K562 (cell line): ENCODE measurements around the gene ST3GAL3. TPM values are rescaled to one million over a fixed set of nuclear protein-coding genes. Genes with fewer than 3 reads are reported as not detected.

ENCODE experiments used
- ATAC-seq: fragments of 200-7000 bp; cut with Tn5 transposase; 3 replicates; pipeline ENCODE4 v1.9.1; 2020; ENCODE audit warnings: moderate library complexity
- BruUV-seq: library from RNA; stranded (reverse); fragments of 400-500 nt; replicated peaks from 2 replicates; lab custom pipeline; 2021; lab: Mats Ljungman, UMichigan
- CTCF ChIA-PET: fragments of 300-600 bp; formaldehyde crosslinking; extraction: SDS; loops from one replicate; lab custom pipeline; 2021; ENCODE audit warnings: low intra/inter-chr PET ratio; lab: Yijun Ruan, JAX
- POLR2A ChIA-PET: fragments of 300-600, 350-650 bp; sonication (Branson Sonifier 250); formaldehyde crosslinking; extraction: SDS; loops from one replicate; lab custom pipeline; 2021; ENCODE audit warnings: antibody characterized with exemption, inconsistent platforms; lab: Yijun Ruan, JAX
- DNase-seq, 4 experiments: peaks; one replicate each; pipeline versions ENCODE4 v3.0.0 to v3.0.0-alpha.2; 2011 to 2018; ENCODE audit warnings: low spot score in 3 of 4, mixed read lengths in 3 of 4; ENCODE audit errors: extremely low read depth in 1 of 4
- FAIRE-seq: peaks from 2 replicates; lab custom pipeline; 2011; peaks lifted over from hg19 to GRCh38; lab: Jason Lieb, UNC
- H2AFZ ChIP-seq: 2 replicates; pipeline ENCODE4 v1.6.0; 2011; ENCODE audit warnings: low read depth, low read length, control low read depth, inconsistent platforms
- H3K27ac ChIP-seq: fragments of 200-600 bp; 3 replicates; pipeline ENCODE4 v1.8.0; 2011; ENCODE audit warnings: low read depth, mild to moderate bottlenecking, control low read depth, inconsistent platforms, low read length, moderate library complexity, mixed read lengths; ENCODE audit errors: extremely low read depth
- H3K27me3 ChIP-seq, 2 experiments: fragments of 300-600 bp in 1 of 2; 2 replicates in 1 of 2; 3 replicates in 1 of 2; pipeline versions ENCODE4 v1.6.0 to v1.8.0; 2011; ENCODE audit warnings: inconsistent platforms in 2 of 2, low read length in 2 of 2, mild to moderate bottlenecking in 1 of 2, mixed read lengths in 1 of 2, moderate library complexity in 1 of 2; ENCODE audit not compliant: control insufficient read depth in 2 of 2, insufficient read depth in 2 of 2
- H3K36me3 ChIP-seq: fragments of 300-600 bp; 3 replicates; pipeline ENCODE4 v1.8.0; 2011; ENCODE audit warnings: mild to moderate bottlenecking, low read length, inconsistent platforms; ENCODE audit not compliant: control insufficient read depth, insufficient read depth
- H3K4me1 ChIP-seq, 2 experiments: fragments of 200-600 bp in 1 of 2; replicated peaks in 1 of 2; 2 replicates in 1 of 2; 3 replicates in 1 of 2; pipeline versions ENCODE4 v1.5.1 to v1.8.0; 2011; ENCODE audit warnings: inconsistent platforms in 2 of 2, low read length in 2 of 2, mild to moderate bottlenecking in 1 of 2, mixed read lengths in 1 of 2, moderate library complexity in 1 of 2; ENCODE audit not compliant: control insufficient read depth in 2 of 2, insufficient read depth in 2 of 2
- H3K4me2 ChIP-seq: 2 replicates; pipeline ENCODE4 v1.6.1; 2011; ENCODE audit warnings: low read length, control low read depth, inconsistent platforms, mixed read lengths; ENCODE audit not compliant: insufficient read depth
- H3K4me3 ChIP-seq: fragments of 200-600 bp; sonication (generic), shearing (Covaris generic); 2 replicates; pipeline ENCODE4 v1.5.1; 2016; ENCODE audit warnings: control low read depth, inconsistent platforms
- H3K79me2 ChIP-seq: fragments of 200-600 bp; 3 replicates; pipeline ENCODE4 v1.8.0; 2011; ENCODE audit warnings: low read length, inconsistent platforms; ENCODE audit not compliant: control insufficient read depth, insufficient read depth
- H3K9ac ChIP-seq, 2 experiments: 2 replicates each; pipeline versions ENCODE4 v1.6.0 to v1.6.1; 2011; ENCODE audit warnings: low read depth in 2 of 2, low read length in 2 of 2, control low read depth in 1 of 2, inconsistent platforms in 1 of 2, mild to moderate bottlenecking in 1 of 2, mixed read lengths in 1 of 2; ENCODE audit not compliant: insufficient read depth in 1 of 2
- H3K9me1 ChIP-seq: one replicate; pipeline ENCODE4 v1.6.0; 2011; ENCODE audit warnings: inconsistent platforms, mild to moderate bottlenecking, low read length, moderate library complexity; ENCODE audit not compliant: control insufficient read depth, insufficient read depth
- H3K9me3 ChIP-seq: replicated peaks from 2 replicates; pipeline ENCODE4 v1.5.1; 2011; ENCODE audit warnings: low read depth, low read length, inconsistent platforms; ENCODE audit not compliant: control insufficient read depth, insufficient read depth
- H4K20me1 ChIP-seq: replicated peaks from 2 replicates; pipeline ENCODE4 v1.6.1; 2011; ENCODE audit warnings: low read length, inconsistent platforms, mixed read lengths; ENCODE audit not compliant: control insufficient read depth, insufficient read depth
- CTBP1 ChIP-seq: fragments of 450-650 bp; IDR thresholded peaks from 2 replicates; pipeline ENCODE4 v1.6.1; 2016; ENCODE audit warnings: borderline replicate concordance
- FOS ChIP-seq: IDR thresholded peaks from 3 replicates; pipeline ENCODE4 v1.6.1; 2011; ENCODE audit not compliant: insufficient read length; ENCODE audit errors: extremely low read depth
- HMG20B ChIP-seq: fragments of 250-450 bp; sonication (Bioruptor Pico); IDR thresholded peaks from 2 replicates; pipeline ENCODE4 v1.5.0; 2021; ENCODE audit warnings: mild to moderate bottlenecking
- NUFIP1 ChIP-seq: fragments of 450-650 bp; IDR thresholded peaks from 2 replicates; pipeline ENCODE4 v1.6.1; 2018; ENCODE audit not compliant: partially characterized antibody
- PCBP2 ChIP-seq: fragments of 200-400 bp; formaldehyde crosslinking; IDR thresholded peaks from 2 replicates; pipeline ENCODE4 v1.6.1; 2018; ENCODE audit warnings: low read length, low read depth, mild to moderate bottlenecking, moderate library complexity; ENCODE audit not compliant: poor library complexity, severe bottlenecking
- TBL1XR1 ChIP-seq, 2 experiments: IDR thresholded peaks; 2 replicates each; pipeline ENCODE4 v1.6.1; 2012; ENCODE audit warnings: improper control_type of control experiment in 2 of 2, low read length in 2 of 2, mild to moderate bottlenecking in 1 of 2
- ZFP36 ChIP-seq: fragments of 150-350 bp; IDR thresholded peaks from 2 replicates; pipeline ENCODE4 v1.6.1; 2018; ENCODE audit warnings: low read length, low read depth; ENCODE audit not compliant: partially characterized antibody
- ZNF780A ChIP-seq: fragments of 250-450 bp; sonication (Bioruptor Pico); IDR thresholded peaks from 2 replicates; pipeline ENCODE4 v1.5.0; 2021; ENCODE audit warnings: mild to moderate bottlenecking
- ZSCAN29 ChIP-seq: fragments of 450-650 bp; IDR thresholded peaks from 2 replicates; pipeline ENCODE4 v1.6.1; 2017
- WGBS: fragments of 100-300 bp; shearing (Covaris generic); methylation state at CpG from one replicate; pipeline ENCODE4 v1.1.6; 2016; ENCODE audit warnings: low coverage, mixed read lengths; ENCODE audit not compliant: insufficient coverage; ENCODE audit errors: missing lambda C conversion rate; 5-methylcytosine and 5-hydroxymethylcytosine counted together
- in situ Hi-C: fragments of 300-500 bp; cut with MboI; formaldehyde crosslinking; loops from 4 replicates; pipeline ENCODE4 v1.15.0; 2018; ENCODE audit warnings: inconsistent platforms, mixed read lengths
- intact Hi-C: fragments of 100-400 bp; cut with micrococcal nuclease; formaldehyde crosslinking; loops from 2 replicates; pipeline ENCODE4 v1.14.2; 2022
- polyA plus RNA-seq, 8 experiments: library from polyadenylated mRNA; depleted of rRNA in 4 of 8; stranded (reverse) in 5 of 8; unstranded in 3 of 8; fragments of >200 nt; fragmentation: Nextera tagmentation in 2 of 8; fragmentation: Illumina TruSeq in 1 of 8; extraction: Ambion mirVana in 2 of 8; extraction: Trizol in 1 of 8; gene quantifications; 2 replicates each; pipeline versions ENCODE4 v1.2.1 to v1.2.3, GENCODE V29; 2011 to 2014; ENCODE audit warnings: inconsistent platforms in 1 of 8, missing spikeins in 1 of 8
- total RNA-seq, 7 experiments: library from RNA; depleted of rRNA in 6 of 7; stranded (reverse); fragments of >200 nt in 6 of 7; fragmentation: Illumina TruSeq in 2 of 7; extraction: Trizol in 2 of 7; gene quantifications; 2 replicates each; pipeline versions ENCODE4 v1.2.1 to v1.2.3, GENCODE V29; 2011 to 2021; ENCODE audit warnings: low replicate concordance in 1 of 7
- TF ChIP-seq, protein P1 (sequence below), 3 experiments: IDR thresholded peaks in 2 of 3; conservative IDR thresholded peaks in 1 of 3; 2 replicates each; pipeline ENCODE4 v1.5.1; 2011 to 2012; ENCODE audit warnings: low read length in 3 of 3, mild to moderate bottlenecking in 3 of 3, control low read depth in 2 of 3, improper control_type of control experiment in 1 of 3, inconsistent platforms in 1 of 3, low read depth in 1 of 3, mixed read lengths in 1 of 3, moderate library complexity in 1 of 3; ENCODE audit not compliant: insufficient read depth in 2 of 3
- TF ChIP-seq, protein P2 (sequence below): fragments of 450-650 bp; formaldehyde crosslinking; IDR thresholded peaks from 2 replicates; pipeline ENCODE4 v1.4.0; 2020; ENCODE audit warnings: mild to moderate bottlenecking
- TF ChIP-seq, protein P3 (sequence below): sonication (generic); formaldehyde crosslinking; IDR thresholded peaks from 2 replicates; pipeline ENCODE4 v1.4.0; 2020; ENCODE audit warnings: mild to moderate bottlenecking, missing genetic modification reagents

Gene ST3GAL3
- total and polyA plus RNA-seq, 9 of the 15 experiments (the other 6 are each of a cell fraction or from before 2014, with no cell fraction given) = 1.2 to 18.9 (median 11.0) TPM

DNA sequence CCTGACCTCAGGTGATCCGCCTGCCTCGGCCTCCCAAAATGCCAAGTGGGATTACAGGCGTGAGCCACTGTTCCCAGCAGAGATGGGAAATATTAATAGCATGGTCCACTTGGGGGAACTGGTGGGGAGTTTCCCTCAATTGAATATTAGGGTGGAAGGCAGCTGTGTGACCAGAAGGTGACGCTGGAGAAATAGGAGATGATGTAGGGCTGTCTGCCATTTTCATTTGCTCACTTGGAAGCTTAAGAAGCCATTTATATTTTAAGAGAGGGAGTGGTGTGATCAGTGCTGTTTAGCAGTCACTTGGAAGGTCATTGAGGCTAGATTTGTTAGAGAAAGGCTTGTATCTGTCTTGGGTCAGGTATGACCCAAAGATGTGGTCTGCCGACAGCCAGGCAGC lies 37.5 kb upstream of the ST3GAL3 start:
- peaks cover 86% of the 10 kb centered on the region for H3K36me3 ChIP-seq
- no peak overlapping the region for H3K27ac ChIP-seq
- no peak overlapping the region for H3K9ac ChIP-seq
- POLR2A ChIA-PET = interaction anchor here (0.9 to 3.1 kb wide), 2 partner anchors 10 to 14 kb away, joined by 5 to 12 read pairs; no protein-coding TSS in a partner anchor
- no peak overlapping the region for H2AFZ ChIP-seq
- no peak overlapping the region for H3K4me3 ChIP-seq
- no peaks in the 10 kb centered on the region for H4K20me1 ChIP-seq
- no peak for DNase-seq
- intact Hi-C loops (no loop called here), in situ Hi-C loops (no loop called here)
- no peaks in the 10 kb centered on the region for H3K9me3 ChIP-seq
- TF ChIP-seq, protein P1, sequence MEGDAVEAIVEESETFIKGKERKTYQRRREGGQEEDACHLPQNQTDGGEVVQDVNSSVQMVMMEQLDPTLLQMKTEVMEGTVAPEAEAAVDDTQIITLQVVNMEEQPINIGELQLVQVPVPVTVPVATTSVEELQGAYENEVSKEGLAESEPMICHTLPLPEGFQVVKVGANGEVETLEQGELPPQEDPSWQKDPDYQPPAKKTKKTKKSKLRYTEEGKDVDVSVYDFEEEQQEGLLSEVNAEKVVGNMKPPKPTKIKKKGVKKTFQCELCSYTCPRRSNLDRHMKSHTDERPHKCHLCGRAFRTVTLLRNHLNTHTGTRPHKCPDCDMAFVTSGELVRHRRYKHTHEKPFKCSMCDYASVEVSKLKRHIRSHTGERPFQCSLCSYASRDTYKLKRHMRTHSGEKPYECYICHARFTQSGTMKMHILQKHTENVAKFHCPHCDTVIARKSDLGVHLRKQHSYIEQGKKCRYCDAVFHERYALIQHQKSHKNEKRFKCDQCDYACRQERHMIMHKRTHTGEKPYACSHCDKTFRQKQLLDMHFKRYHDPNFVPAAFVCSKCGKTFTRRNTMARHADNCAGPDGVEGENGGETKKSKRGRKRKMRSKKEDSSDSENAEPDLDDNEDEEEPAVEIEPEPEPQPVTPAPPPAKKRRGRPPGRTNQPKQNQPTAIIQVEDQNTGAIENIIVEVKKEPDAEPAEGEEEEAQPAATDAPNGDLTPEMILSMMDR (IDR thresholded peaks at IDR 0.05 in 2 of 3, conservative IDR thresholded peaks at IDR 0.05 in 1 of 3; ENCODE audit: insufficient read depth in 2 of 3, low read depth in 1 of 3, low read length in 3 of 3) = peak in 1 of 3 experiments; percentile 30; a peak in 2 of 6 replicates
- no peak for TF ChIP-seq FOS
- H3K9me1 ChIP-seq = no peaks in the 10 kb centered on the region
- H3K27me3 ChIP-seq = no peaks in the 10 kb centered on the region
- H3K4me2 ChIP-seq = no peak overlapping the region
- CTCF ChIA-PET = no interaction called here
- WGBS = 90% methylated on average over 4 of the region's 5 CpGs
- no peak for FAIRE-seq
- no peak for ATAC-seq
- H3K4me1 ChIP-seq = no peaks in the 10 kb centered on the region
- BruUV-seq = no TSS peak
- H3K79me2 ChIP-seq = no peaks in the 10 kb centered on the region

DNA sequence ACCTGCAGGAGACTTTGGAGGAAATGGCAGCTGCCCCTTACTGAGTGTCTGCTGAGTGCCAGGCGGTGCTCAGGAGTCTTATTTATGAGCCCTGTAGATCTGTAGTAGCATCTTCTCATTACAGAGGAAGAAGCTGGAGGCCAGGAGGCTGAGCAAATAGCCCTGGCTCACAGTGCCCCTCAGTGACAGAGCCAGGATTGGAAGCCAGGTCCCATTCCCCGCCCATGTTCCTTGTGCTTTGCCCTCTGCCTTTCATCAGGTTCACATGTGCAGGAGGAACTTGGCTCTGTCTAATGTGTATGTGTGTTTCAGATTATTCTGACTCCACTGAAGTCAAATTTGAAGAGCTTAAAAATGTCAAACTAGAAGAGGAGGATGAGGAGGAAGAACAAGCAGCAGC lies 36.1 kb upstream of the ST3GAL3 start:
- Histone ChIP-seq H3K4me1 (no peaks in the 10 kb centered on the region), H3K9me1 (no peaks in the 10 kb centered on the region), H3K9ac (no peak overlapping the region; a peak in 1 of 4 replicates), H3K27ac (no peak overlapping the region), H4K20me1 (no peaks in the 10 kb centered on the region), H3K9me3 (no peaks in the 10 kb centered on the region), H2AFZ (no peak overlapping the region), H3K4me2 (no peak overlapping the region), H3K27me3 (no peaks in the 10 kb centered on the region), H3K79me2 (no peaks in the 10 kb centered on the region), H3K36me3 (peaks cover 81% of the 10 kb centered on the region), H3K4me3 (no peak overlapping the region)
- intact Hi-C loops = no loop called here
- in situ Hi-C loops = no loop called here
- ChIA-PET CTCF (no interaction called here), POLR2A (interaction anchor here (0.7 to 1.2 kb wide), 3 partner anchors 11 to 124 kb away, joined by 3 to 4 read pairs (median 3); partner anchors contain the start of gene KDM4A)
- no peak for FAIRE-seq
- ATAC-seq = no peak
- no peak for DNase-seq
- BruUV-seq = no TSS peak
- 86% methylated on average over 2 of the region's 2 CpGs for WGBS
- TF ChIP-seq, protein P2, sequence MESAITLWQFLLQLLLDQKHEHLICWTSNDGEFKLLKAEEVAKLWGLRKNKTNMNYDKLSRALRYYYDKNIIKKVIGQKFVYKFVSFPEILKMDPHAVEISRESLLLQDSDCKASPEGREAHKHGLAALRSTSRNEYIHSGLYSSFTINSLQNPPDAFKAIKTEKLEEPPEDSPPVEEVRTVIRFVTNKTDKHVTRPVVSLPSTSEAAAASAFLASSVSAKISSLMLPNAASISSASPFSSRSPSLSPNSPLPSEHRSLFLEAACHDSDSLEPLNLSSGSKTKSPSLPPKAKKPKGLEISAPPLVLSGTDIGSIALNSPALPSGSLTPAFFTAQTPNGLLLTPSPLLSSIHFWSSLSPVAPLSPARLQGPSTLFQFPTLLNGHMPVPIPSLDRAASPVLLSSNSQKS (CRISPR knock-in tag) = no peak
- no peak for TF ChIP-seq CTBP1
- TF ChIP-seq, protein P3, sequence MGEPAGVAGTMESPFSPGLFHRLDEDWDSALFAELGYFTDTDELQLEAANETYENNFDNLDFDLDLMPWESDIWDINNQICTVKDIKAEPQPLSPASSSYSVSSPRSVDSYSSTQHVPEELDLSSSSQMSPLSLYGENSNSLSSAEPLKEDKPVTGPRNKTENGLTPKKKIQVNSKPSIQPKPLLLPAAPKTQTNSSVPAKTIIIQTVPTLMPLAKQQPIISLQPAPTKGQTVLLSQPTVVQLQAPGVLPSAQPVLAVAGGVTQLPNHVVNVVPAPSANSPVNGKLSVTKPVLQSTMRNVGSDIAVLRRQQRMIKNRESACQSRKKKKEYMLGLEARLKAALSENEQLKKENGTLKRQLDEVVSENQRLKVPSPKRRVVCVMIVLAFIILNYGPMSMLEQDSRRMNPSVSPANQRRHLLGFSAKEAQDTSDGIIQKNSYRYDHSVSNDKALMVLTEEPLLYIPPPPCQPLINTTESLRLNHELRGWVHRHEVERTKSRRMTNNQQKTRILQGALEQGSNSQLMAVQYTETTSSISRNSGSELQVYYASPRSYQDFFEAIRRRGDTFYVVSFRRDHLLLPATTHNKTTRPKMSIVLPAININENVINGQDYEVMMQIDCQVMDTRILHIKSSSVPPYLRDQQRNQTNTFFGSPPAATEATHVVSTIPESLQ (CRISPR knock-in tag) = no peak
- TF ChIP-seq NUFIP1 = no peak
- no peak for TF ChIP-seq ZSCAN29
- no peak for TF ChIP-seq PCBP2
- TF ChIP-seq ZNF780A (CRISPR knock-in tag) = no peak
- TF ChIP-seq HMG20B (CRISPR knock-in tag) = no peak
- no peak for TF ChIP-seq ZFP36
- no peak for TF ChIP-seq TBL1XR1 (IDR thresholded peaks at IDR 0.05; ENCODE audit: low read length in 2 of 2)
